Measurements from ENCODE around the gene PLK5.
A peak's percentile ranks its signal among the peaks of the same experiment; 100 is the strongest.

PLK5 gene

GRCh38 chr19:1576242-1577089, 52.6 kb downstream of the PLK5 start:
- Histone ChIP-seq H3K9ac (ENCODE audit: low read depth, low read length) (no peak overlapping the region), H3K4me1 (ENCODE audit: insufficient read depth, low read length) (no peaks in the 10 kb centered on the region), H3K27me3 (ENCODE audit: insufficient read depth, low read length) (no peaks in the 10 kb centered on the region), H3K36me3 (ENCODE audit: insufficient read depth, low read length) (peaks cover 48% of the 10 kb centered on the region), H3K4me3 (ENCODE audit: low read length) (no peak overlapping the region), H3K27ac (ENCODE audit: low read depth, low read length) (no peak overlapping the region), H3K9me3 (ENCODE audit: insufficient read depth, low read depth, low read length) (no peaks in the 10 kb centered on the region)
- 95% methylated on average over 30 of the region's 30 CpGs for WGBS

- H3K27ac ChIP-seq (ENCODE audit: low read depth, low read length) = no peak overlapping the region
- H3K36me3 ChIP-seq (ENCODE audit: insufficient read depth, low read length) = peaks cover 56% of the 10 kb centered on the region
- no peak overlapping the region for H3K9ac ChIP-seq (ENCODE audit: low read depth, low read length)
- H3K4me1 ChIP-seq (ENCODE audit: insufficient read depth, low read length) = no peaks in the 10 kb centered on the region
- 94% methylated on average over 41 of the region's 41 CpGs for WGBS
- H3K4me3 ChIP-seq (ENCODE audit: low read length) = no peak overlapping the region
- no peaks in the 10 kb centered on the region for H3K27me3 ChIP-seq (ENCODE audit: insufficient read depth, low read length)
- H3K9me3 ChIP-seq (ENCODE audit: insufficient read depth, low read depth, low read length) = no peaks in the 10 kb centered on the region
Measured at GRCh38 chr19:1577090-1577928, 53.4 kb downstream of the PLK5 start.

- Histone ChIP-seq H3K27ac (ENCODE audit: low read depth, low read length) (no peak overlapping the region), H3K9ac (ENCODE audit: low read depth, low read length) (no peak overlapping the region), H3K4me3 (ENCODE audit: low read length) (no peak overlapping the region), H3K9me3 (ENCODE audit: insufficient read depth, low read depth, low read length) (no peaks in the 10 kb centered on the region), H3K27me3 (ENCODE audit: insufficient read depth, low read length) (no peaks in the 10 kb centered on the region), H3K36me3 (ENCODE audit: insufficient read depth, low read length) (peaks cover 64% of the 10 kb centered on the region), H3K4me1 (ENCODE audit: insufficient read depth, low read length) (no peaks in the 10 kb centered on the region)
- WGBS = 94% methylated on average over 49 of the region's 49 CpGs
Measured at GRCh38 chr19:1577929-1578618, 54.2 kb downstream of the PLK5 start.

- H3K4me1 ChIP-seq (ENCODE audit: insufficient read depth, low read length) = no peaks in the 10 kb centered on the region
- H3K36me3 ChIP-seq (ENCODE audit: insufficient read depth, low read length) = peaks cover 74% of the 10 kb centered on the region
- WGBS = 94% methylated on average over 20 of the region's 20 CpGs
- H3K27me3 ChIP-seq (ENCODE audit: insufficient read depth, low read length) = no peaks in the 10 kb centered on the region
- no peaks in the 10 kb centered on the region for H3K9me3 ChIP-seq (ENCODE audit: insufficient read depth, low read depth, low read length)
- H3K27ac ChIP-seq (ENCODE audit: low read depth, low read length) = no peak overlapping the region
- no peak overlapping the region for H3K4me3 ChIP-seq (ENCODE audit: low read length)
- no peak overlapping the region for H3K9ac ChIP-seq (ENCODE audit: low read depth, low read length)
Measured at GRCh38 chr19:1579222-1579621, 55.3 kb downstream of the PLK5 start.

- Histone ChIP-seq H3K36me3 (ENCODE audit: insufficient read depth, low read length) (peaks cover 81% of the 10 kb centered on the region), H3K9ac (ENCODE audit: low read depth, low read length) (no peak overlapping the region)
- WGBS = 96% methylated on average over 20 of the region's 20 CpGs
Measured at GRCh38 chr19:1580382-1580781, 56.5 kb downstream of the PLK5 start.

GRCh38 chr19:1580957-1581356, 57.1 kb downstream of the PLK5 start:
- no peak overlapping the region for H3K27ac ChIP-seq (ENCODE audit: low read depth, low read length)
- no peaks in the 10 kb centered on the region for H3K27me3 ChIP-seq (ENCODE audit: insufficient read depth, low read length)
- H3K4me1 ChIP-seq (ENCODE audit: insufficient read depth, low read length) = no peaks in the 10 kb centered on the region
- H3K9me3 ChIP-seq (ENCODE audit: insufficient read depth, low read depth, low read length) = no peaks in the 10 kb centered on the region
- no peak overlapping the region for H3K9ac ChIP-seq (ENCODE audit: low read depth, low read length)
- H3K36me3 ChIP-seq (ENCODE audit: insufficient read depth, low read length) = peaks cover 85% of the 10 kb centered on the region
- no peak overlapping the region for H3K4me3 ChIP-seq (ENCODE audit: low read length)
- 96% methylated on average over 22 of the region's 22 CpGs for WGBS

More at GRCh38 chr19:1580382-1580781, 56.5 kb downstream of the PLK5 start:
- Histone ChIP-seq H3K9me3 (ENCODE audit: insufficient read depth, low read depth, low read length) (no peaks in the 10 kb centered on the region), H3K27me3 (ENCODE audit: insufficient read depth, low read length) (no peaks in the 10 kb centered on the region), H3K4me1 (ENCODE audit: insufficient read depth, low read length) (no peaks in the 10 kb centered on the region), H3K4me3 (ENCODE audit: low read length) (no peak overlapping the region), H3K27ac (ENCODE audit: low read depth, low read length) (no peak overlapping the region)

GRCh38 chr19:1582201-1582600, 58.3 kb downstream of the PLK5 start:
- no peak overlapping the region for H3K27ac ChIP-seq (ENCODE audit: low read depth, low read length)
- no peak overlapping the region for H3K9ac ChIP-seq (ENCODE audit: low read depth, low read length)
- no peaks in the 10 kb centered on the region for H3K27me3 ChIP-seq (ENCODE audit: insufficient read depth, low read length)
- 92% methylated on average over 9 of the region's 9 CpGs for WGBS
- no peaks in the 10 kb centered on the region for H3K4me1 ChIP-seq (ENCODE audit: insufficient read depth, low read length)
- H3K4me3 ChIP-seq (ENCODE audit: low read length) = no peak overlapping the region
- H3K9me3 ChIP-seq (ENCODE audit: insufficient read depth, low read depth, low read length) = no peaks in the 10 kb centered on the region
- peaks cover 82% of the 10 kb centered on the region for H3K36me3 ChIP-seq (ENCODE audit: insufficient read depth, low read length)

- peak overlapping the region; percentile 52 for H3K4me3 ChIP-seq (ENCODE audit: low read length)
- H3K9ac ChIP-seq (ENCODE audit: low read depth, low read length) = peak overlapping the region; percentile 50; the same call in 1 of the 2 replicates
- no peak overlapping the region for H3K27ac ChIP-seq (ENCODE audit: low read depth, low read length)
- no peaks in the 10 kb centered on the region for H3K27me3 ChIP-seq (ENCODE audit: insufficient read depth, low read length)
- H3K36me3 ChIP-seq (ENCODE audit: insufficient read depth, low read length) = peaks cover 63% of the 10 kb centered on the region
- no peaks in the 10 kb centered on the region for H3K9me3 ChIP-seq (ENCODE audit: insufficient read depth, low read depth, low read length)
- no peaks in the 10 kb centered on the region for H3K4me1 ChIP-seq (ENCODE audit: insufficient read depth, low read length)
- WGBS = 97% methylated on average over 87 of the region's 87 CpGs
Measured at GRCh38 chr19:1584500-1585242, 60.8 kb downstream of the PLK5 start.

GRCh38 chr19:1585243-1585580, 61.3 kb downstream of the PLK5 start:
- H3K4me3 ChIP-seq (ENCODE audit: low read length) = peak overlapping the region; percentile 52; the same call in 1 of the 2 replicates
- H3K9me3 ChIP-seq (ENCODE audit: insufficient read depth, low read depth, low read length) = no peaks in the 10 kb centered on the region
- 97% methylated on average over 13 of the region's 13 CpGs for WGBS
- peaks cover 59% of the 10 kb centered on the region for H3K36me3 ChIP-seq (ENCODE audit: insufficient read depth, low read length)
- H3K4me1 ChIP-seq (ENCODE audit: insufficient read depth, low read length) = no peaks in the 10 kb centered on the region
- no peak overlapping the region for H3K27ac ChIP-seq (ENCODE audit: low read depth, low read length)
- H3K9ac ChIP-seq (ENCODE audit: low read depth, low read length) = no peak overlapping the region
- H3K27me3 ChIP-seq (ENCODE audit: insufficient read depth, low read length) = no peaks in the 10 kb centered on the region
